HG03442 (cell line): Measurements from ENCODE around the gene RTRAF.

Experiments
- ATAC-seq: cut with Tn5 transposase; IDR thresholded peaks from one replicate; pipeline ENCODE4 v1.9.1; 2021; ENCODE audit warnings: mild to moderate bottlenecking, moderate library complexity; ENCODE audit not compliant: unreplicated experiment

Gene RTRAF

GRCh38 chr14:51993285-51993920 lies 4.1 kb downstream of the RTRAF start:
- ATAC-seq, result no peak

GRCh38 chr14:51996148-51996746 lies 6.9 kb downstream of the RTRAF start:
- ATAC-seq, result no peak

DNA sequence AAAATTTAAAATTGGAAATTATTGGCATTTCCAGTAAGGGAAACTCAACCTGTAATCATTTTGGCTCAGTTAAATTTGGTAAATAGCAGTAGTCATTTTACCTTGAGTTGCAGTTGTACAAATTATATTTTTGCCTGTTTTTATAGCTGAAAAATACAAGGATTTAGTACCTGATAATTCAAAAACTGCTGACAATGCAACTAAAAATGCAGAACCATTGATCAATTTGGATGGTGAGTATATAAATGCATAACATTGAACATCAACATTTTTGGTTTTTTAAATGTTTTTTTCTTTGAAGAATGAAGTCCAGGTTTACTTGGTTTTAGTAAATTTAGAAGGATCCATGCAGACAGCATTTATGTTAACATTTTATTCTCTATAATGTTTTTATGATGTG lies 9.0 kb downstream of the RTRAF start:
- ATAC-seq, result no peak

DNA sequence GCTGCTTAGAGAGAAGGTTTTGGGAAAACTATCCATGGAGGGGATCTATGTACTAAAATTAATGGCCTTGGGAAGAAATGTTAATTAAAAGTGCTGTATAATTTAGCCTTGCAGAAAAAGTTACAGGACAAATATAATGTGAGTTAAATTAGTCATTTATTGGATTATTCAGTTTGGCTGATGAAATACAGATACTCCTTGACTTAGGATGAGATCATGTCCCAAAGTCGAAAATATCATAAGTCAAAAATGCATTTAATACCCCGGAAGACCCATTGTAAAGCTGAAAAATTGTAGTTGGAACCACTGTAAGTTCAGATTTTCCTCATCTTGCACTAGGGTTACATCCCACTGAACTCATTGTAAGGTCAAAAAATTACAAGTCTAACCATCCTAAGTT lies 9.7 kb downstream of the RTRAF start:
- ATAC-seq, result no peak

DNA sequence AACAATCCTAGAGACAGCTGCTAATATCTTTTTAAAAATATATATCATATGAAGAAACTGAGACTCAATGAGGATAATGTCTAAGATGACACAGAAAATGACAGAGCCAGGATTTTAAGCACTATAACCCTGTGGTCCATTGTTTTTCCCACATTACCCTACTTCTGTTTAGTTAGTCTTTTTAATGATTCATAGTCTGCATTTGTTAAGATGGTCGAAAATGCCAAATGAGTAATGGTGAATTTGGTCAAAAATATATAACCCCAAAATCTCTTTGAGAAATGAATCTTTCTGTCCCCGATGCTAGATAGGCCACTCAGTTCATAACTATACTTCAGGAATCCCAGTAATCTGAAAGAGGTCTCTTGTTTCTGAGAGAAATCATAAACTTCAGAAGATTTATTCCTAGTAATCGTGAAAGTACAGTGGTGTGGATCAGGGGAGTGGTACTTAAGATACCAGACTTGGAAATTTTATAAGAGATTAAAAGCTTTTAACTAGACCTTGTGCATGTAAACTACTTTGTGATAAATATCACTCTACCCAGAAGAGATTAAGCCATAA lies 10.8 kb downstream of the RTRAF start:
- ATAC-seq, result no peak

GRCh38 chr14:52000696-52001095 lies 11.3 kb downstream of the RTRAF start:
- no peak for ATAC-seq

- ATAC-seq, result no peak
Measured at GRCh38 chr14:52002542-52002941, 13.2 kb downstream of the RTRAF start.

GRCh38 chr14:52003324-52003723 lies 14.0 kb downstream of the RTRAF start:
- no peak for ATAC-seq

GRCh38 chr14:52005625-52006024 lies 16.3 kb downstream of the RTRAF start:
- no peak for ATAC-seq

GRCh38 chr14:52006361-52006760 lies 17.0 kb downstream of the RTRAF start:
- no peak for ATAC-seq

DNA sequence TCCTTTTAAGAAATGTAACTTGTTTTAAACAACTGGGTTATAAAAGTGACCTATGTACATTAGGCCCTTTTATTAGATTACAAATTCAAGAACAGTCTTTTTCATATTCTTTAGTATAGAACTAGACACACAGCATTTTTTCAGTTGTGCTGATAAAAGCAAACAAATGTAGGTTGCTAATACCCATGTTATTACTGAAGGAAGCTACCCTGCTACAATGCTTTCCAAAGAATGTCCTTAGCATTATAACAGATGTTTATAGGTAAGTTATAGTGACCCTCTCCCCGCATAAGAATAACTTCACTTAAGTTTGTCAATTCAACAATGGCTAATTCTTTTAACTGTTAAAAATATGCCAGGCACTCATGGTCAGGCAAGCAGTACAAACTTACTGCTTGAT lies 17.9 kb downstream of the RTRAF start:
- ATAC-seq, result no peak

GRCh38 chr14:52007637-52008036 lies 18.3 kb downstream of the RTRAF start:
- ATAC-seq, result no peak

DNA sequence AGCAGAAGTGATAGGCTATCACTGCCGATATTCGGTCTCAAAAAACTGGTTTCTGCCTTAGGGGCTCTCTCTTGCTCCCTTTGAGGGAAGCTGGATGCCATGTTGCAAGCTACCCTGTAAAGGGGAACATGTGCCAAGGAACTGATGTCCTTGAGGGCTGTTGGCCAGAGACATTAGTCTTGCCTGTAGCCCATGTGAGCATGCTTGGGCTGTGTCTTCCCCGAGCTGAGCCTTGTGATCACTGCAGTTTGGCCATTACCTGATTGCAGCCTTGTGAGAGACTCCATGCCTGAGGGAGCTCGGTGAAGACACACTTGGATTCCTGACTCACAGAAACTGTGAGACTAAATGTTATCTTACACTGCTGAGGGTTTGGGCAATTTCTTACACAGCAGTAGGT lies 18.8 kb downstream of the RTRAF start:
- no peak for ATAC-seq

GRCh38 chr14:52010173-52010693 lies 20.9 kb downstream of the RTRAF start:
- ATAC-seq, result no peak

DNA sequence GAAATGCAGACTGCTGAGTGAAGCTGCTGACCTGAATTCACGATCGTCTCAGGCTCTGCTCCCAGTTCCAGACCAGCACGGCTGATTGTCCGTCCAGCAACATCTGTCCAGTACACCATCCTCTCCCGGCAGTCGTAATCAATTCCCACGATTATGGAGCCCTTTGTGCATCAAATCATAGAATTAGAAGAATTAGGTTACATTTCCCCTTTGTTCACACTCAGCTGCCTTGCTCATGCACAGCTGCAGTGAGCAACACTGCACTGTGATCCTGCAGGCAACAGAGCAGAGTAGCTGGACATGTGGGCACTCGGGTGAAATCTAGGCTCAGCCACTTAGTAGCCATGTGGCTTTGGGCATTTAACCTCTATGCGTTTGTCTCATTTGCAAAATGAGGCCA lies 22.2 kb downstream of the RTRAF start:
- ATAC-seq, result no peak

DNA sequence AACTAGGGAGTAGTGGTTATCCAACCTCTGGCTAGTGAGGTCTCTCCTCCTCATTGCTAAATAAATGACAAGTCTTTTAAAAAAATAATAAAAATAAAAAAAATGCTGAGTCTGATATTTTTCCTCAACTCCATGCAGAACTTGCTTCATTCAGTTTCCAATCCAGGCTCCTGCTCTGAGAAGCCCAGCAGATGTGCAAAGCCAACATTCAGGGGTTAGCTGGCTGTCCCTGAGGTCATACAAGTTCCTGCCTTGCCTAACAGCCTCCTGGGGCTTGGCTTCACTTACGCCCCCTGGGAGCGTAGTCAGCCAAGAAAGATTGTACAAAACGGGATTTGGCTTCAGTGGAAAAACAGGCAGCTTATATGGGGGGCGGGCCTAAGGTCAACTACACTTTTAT lies 23.3 kb downstream of the RTRAF start:
- no peak for ATAC-seq

DNA sequence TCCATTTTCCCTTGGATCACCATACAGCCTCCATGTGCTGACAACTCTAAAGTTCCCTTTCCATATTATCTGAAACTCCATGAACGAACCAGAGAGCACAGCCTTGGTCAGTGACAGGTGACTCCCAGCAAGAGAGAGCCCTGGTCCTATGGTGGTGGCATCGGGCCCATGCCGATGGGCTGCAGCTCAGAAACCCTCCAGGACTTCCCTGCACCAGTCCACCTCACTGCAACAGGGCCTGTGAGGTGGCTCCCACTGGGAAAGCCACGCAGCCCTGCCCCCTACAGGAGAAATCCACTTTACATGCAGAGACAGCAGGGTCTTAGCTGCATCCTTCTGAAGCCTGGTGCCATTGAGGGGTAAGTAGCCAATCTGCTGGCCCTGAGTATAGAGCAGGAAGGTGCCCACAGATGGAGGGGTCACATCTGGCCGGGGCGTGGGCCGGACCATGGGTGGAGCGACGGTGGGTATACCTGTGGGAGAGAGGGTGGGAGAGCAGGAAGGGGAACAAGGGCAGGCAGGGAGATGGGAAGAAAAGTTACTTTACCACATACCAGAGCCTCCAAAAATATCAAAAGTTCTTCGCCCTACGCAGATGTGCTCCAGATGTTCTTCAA lies 24.7 kb downstream of the RTRAF start:
- no peak for ATAC-seq

GRCh38 chr14:52014601-52015267 lies 25.4 kb downstream of the RTRAF start:
- ATAC-seq, result no peak

- no peak for ATAC-seq
Measured at GRCh38 chr14:52015411-52016030, 26.2 kb downstream of the RTRAF start.

GRCh38 chr14:52018252-52018651 lies 28.9 kb downstream of the RTRAF start:
- ATAC-seq, result no peak

- no peak for ATAC-seq
Measured at GRCh38 chr14:52018970-52019369, 29.6 kb downstream of the RTRAF start.
